Osteoblast (primary cell): ENCODE data around the gene CLRN3. TPM values are rescaled to one million over a fixed set of nuclear protein-coding genes. Genes with fewer than 3 reads are reported as not detected.

Source experiments
- DNase-seq: peaks from one replicate; pipeline ENCODE4 v3.0.0; 2011; ENCODE audit warnings: low spot score, mixed read lengths; ENCODE audit not compliant: insufficient read length; ENCODE audit errors: missing footprints
- H2AFZ ChIP-seq: 2 replicates; pipeline ENCODE4 v1.6.0; 2011; ENCODE audit warnings: mild to moderate bottlenecking, low read length
- H3K27ac ChIP-seq: 2 replicates; pipeline ENCODE4 v1.5.1; 2011; ENCODE audit warnings: mild to moderate bottlenecking, low read depth, low read length, moderate library complexity
- H3K27me3 ChIP-seq: 2 replicates; pipeline ENCODE4 v1.6.0; 2012; ENCODE audit warnings: mild to moderate bottlenecking, control low read depth, inconsistent platforms, low read length, moderate library complexity; ENCODE audit not compliant: insufficient read depth
- H3K36me3 ChIP-seq: 2 replicates; pipeline ENCODE4 v1.5.1; 2011; ENCODE audit warnings: mild to moderate bottlenecking, low read length, control low read depth, moderate library complexity; ENCODE audit not compliant: insufficient read depth
- H3K4me1 ChIP-seq: 2 replicates; pipeline ENCODE4 v1.5.1; 2011; ENCODE audit warnings: mild to moderate bottlenecking, low read length, control low read depth, moderate library complexity; ENCODE audit not compliant: insufficient read depth
- H3K4me2 ChIP-seq: 2 replicates; pipeline ENCODE4 v1.6.0; 2011; ENCODE audit warnings: mild to moderate bottlenecking, low read length; ENCODE audit not compliant: insufficient read depth
- H3K4me3 ChIP-seq: fragments of 200-600 bp; sonication (generic); 3 replicates; pipeline ENCODE4 v1.5.1; 2012; ENCODE audit warnings: mild to moderate bottlenecking, low read length, inconsistent platforms; ENCODE audit not compliant: insufficient read depth
- H3K79me2 ChIP-seq: 2 replicates; pipeline ENCODE4 v1.6.0; 2012; ENCODE audit warnings: mild to moderate bottlenecking, low read length, control low read depth, inconsistent platforms; ENCODE audit not compliant: insufficient read depth
- H3K9me3 ChIP-seq: 2 replicates; pipeline ENCODE4 v1.5.1; 2011; ENCODE audit warnings: low read depth, low read length, control low read depth
- H4K20me1 ChIP-seq: 2 replicates; pipeline ENCODE4 v1.6.0; 2012; ENCODE audit warnings: mild to moderate bottlenecking, low read length, control low read depth; ENCODE audit not compliant: insufficient read depth
- total RNA-seq: library from RNA; depleted of rRNA; stranded (reverse); fragments of >200 nt; gene quantifications from 2 replicates; pipeline ENCODE4 v1.2.3, GENCODE V29; 2012
- TF ChIP-seq, protein P1 (sequence below): IDR thresholded peaks from 2 replicates; pipeline ENCODE4 v1.5.1; 2011; ENCODE audit warnings: mild to moderate bottlenecking, low read depth, low read length, moderate library complexity; ENCODE audit errors: extremely low read depth

Gene CLRN3
- total RNA-seq, 1 donor: not detected

DNA sequence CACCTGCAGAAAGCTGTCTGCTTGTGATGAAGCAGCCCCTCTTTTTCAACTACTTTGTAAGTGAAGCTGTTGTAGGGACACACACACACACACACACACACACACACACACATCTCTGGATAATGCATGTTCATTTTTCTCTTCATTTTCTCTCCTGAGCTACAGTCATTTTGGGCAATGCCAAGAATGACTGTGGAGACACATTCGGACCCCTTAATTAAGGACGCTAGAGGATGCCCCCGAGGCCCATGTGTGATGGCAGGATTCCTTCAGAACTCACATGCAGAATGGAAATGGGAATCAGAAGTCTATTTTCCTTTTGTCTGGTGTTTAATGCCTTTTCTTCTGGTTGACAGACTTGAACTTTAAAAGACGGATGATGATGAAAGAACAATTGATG, 56.6 kb downstream of the CLRN3 start:
- Histone ChIP-seq H3K4me1 (no peaks in the 10 kb centered on the region), H3K79me2 (no peaks in the 10 kb centered on the region), H3K27me3 (no peaks in the 10 kb centered on the region), H3K36me3 (no peaks in the 10 kb centered on the region), H2AFZ (no peak overlapping the region), H3K4me3 (no peak overlapping the region), H3K4me2 (no peak overlapping the region), H3K9me3 (no peaks in the 10 kb centered on the region), H4K20me1 (no peaks in the 10 kb centered on the region), H3K27ac (no peak overlapping the region)
- TF ChIP-seq, protein P1, sequence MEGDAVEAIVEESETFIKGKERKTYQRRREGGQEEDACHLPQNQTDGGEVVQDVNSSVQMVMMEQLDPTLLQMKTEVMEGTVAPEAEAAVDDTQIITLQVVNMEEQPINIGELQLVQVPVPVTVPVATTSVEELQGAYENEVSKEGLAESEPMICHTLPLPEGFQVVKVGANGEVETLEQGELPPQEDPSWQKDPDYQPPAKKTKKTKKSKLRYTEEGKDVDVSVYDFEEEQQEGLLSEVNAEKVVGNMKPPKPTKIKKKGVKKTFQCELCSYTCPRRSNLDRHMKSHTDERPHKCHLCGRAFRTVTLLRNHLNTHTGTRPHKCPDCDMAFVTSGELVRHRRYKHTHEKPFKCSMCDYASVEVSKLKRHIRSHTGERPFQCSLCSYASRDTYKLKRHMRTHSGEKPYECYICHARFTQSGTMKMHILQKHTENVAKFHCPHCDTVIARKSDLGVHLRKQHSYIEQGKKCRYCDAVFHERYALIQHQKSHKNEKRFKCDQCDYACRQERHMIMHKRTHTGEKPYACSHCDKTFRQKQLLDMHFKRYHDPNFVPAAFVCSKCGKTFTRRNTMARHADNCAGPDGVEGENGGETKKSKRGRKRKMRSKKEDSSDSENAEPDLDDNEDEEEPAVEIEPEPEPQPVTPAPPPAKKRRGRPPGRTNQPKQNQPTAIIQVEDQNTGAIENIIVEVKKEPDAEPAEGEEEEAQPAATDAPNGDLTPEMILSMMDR: no peak
- no peak for DNase-seq

- no peaks in the 10 kb centered on the region for H3K4me1 ChIP-seq
- no peaks in the 10 kb centered on the region for H3K9me3 ChIP-seq
- H3K4me3 ChIP-seq: no peak overlapping the region
- no peaks in the 10 kb centered on the region for H3K36me3 ChIP-seq
- no peak overlapping the region for H3K27ac ChIP-seq
- H3K4me2 ChIP-seq: no peak overlapping the region
- H2AFZ ChIP-seq: no peak overlapping the region
- no peaks in the 10 kb centered on the region for H3K79me2 ChIP-seq
- no peak for DNase-seq
- no peaks in the 10 kb centered on the region for H4K20me1 ChIP-seq
- no peaks in the 10 kb centered on the region for H3K27me3 ChIP-seq
- TF ChIP-seq, protein P1: no peak
These were observed 58.0 kb downstream of the CLRN3 start for GRCh38 chr10:127834791-127835190.

DNA sequence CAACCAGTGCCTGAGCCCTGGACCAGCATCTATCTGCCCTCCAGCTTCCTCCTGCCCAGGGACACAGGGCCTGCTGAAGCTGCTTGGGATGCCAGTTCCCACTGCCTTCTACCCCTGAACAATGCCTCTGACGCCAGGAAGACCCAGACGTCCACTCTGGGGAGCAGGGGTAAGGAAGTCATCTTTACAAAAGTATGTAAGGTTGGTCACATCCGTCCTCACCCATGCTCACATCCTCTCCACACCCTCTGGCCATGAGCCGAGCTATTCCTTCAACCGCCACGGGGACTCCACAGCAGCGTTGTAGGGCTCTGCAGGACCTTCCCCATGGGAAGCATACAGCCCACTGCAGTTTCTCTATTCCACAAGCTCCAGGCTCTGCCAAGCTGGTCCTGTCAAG, 58.5 kb downstream of the CLRN3 start:
- no peak overlapping the region for H2AFZ ChIP-seq
- no peak for DNase-seq
- H3K9me3 ChIP-seq: no peaks in the 10 kb centered on the region
- H3K4me1 ChIP-seq: no peaks in the 10 kb centered on the region
- H3K79me2 ChIP-seq: no peaks in the 10 kb centered on the region
- H3K4me3 ChIP-seq: no peak overlapping the region
- no peaks in the 10 kb centered on the region for H3K27me3 ChIP-seq
- H4K20me1 ChIP-seq: no peaks in the 10 kb centered on the region
- H3K36me3 ChIP-seq: no peaks in the 10 kb centered on the region
- no peak overlapping the region for H3K27ac ChIP-seq
- H3K4me2 ChIP-seq: no peak overlapping the region
- TF ChIP-seq, protein P1: no peak

GRCh38 chr10:127833804-127834203, 58.9 kb downstream of the CLRN3 start:
- H3K4me3 ChIP-seq: no peak overlapping the region
- H3K9me3 ChIP-seq: no peaks in the 10 kb centered on the region
- no peak overlapping the region for H3K4me2 ChIP-seq
- H3K27me3 ChIP-seq: no peaks in the 10 kb centered on the region
- no peaks in the 10 kb centered on the region for H4K20me1 ChIP-seq
- no peak overlapping the region for H3K27ac ChIP-seq
- TF ChIP-seq, protein P1: no peak
- no peaks in the 10 kb centered on the region for H3K36me3 ChIP-seq
- no peaks in the 10 kb centered on the region for H3K4me1 ChIP-seq
- no peaks in the 10 kb centered on the region for H3K79me2 ChIP-seq
- no peak for DNase-seq
- no peak overlapping the region for H2AFZ ChIP-seq
